GM13976 (cell line): ENCODE results near the gene ZNF750.

Experiments used
- DNase-seq: peaks from one replicate; pipeline ENCODE4 v3.0.0; 2012; ENCODE audit warnings: low spot score
- CTCF ChIP-seq: IDR thresholded peaks from 2 replicates; pipeline ENCODE4 v1.5.1; 2012; ENCODE audit warnings: borderline replicate concordance, mild to moderate bottlenecking; ENCODE audit not compliant: insufficient read depth; ENCODE audit errors: extremely low read depth, missing control alignments, control extremely low read depth
- in situ Hi-C: fragments of 300-500 bp; cut with MboI; formaldehyde crosslinking; loops from one replicate; pipeline ENCODE4 v1.12.0; 2022; ENCODE audit warnings: low sequenced_read_pairs, mixed read lengths, inconsistent platforms; ENCODE audit not compliant: unreplicated experiment

The ZNF750 gene

DNA sequence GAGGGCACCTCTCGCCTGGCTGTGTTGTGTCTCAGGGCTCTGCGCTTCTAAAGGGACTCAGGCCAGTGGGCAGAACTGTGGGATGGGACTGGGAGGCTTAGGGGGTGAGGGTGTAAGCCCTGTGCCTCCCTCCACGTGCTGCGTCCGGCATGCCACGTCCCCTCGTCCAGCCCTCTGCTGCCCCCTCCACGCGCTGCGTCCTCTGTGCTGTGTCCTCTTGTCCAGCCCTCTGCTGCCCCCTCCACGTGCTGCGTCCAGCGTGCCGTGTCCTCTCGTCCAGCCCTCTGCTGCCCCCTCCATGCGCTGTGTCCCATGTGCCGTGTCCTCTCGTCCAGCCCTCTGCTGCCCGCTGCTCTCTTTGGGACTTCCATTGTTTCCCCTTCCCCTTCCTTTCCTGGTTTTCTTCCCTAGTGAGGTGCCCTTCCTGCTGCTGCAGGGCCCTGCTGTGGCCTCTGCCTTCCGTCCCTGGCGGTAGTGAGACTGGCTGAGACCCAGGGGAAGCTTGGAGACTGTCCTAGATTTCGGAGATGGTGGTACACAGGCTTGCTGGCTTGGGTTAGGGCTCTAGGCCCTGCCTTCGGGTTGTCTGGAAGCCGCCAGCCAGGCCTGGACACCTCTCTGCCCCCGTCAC, 6.4 kb upstream of the ZNF750 start:
- in situ Hi-C loops, result no loop called here
- no peak for TF ChIP-seq CTCF
- DNase-seq, result no peak

- TF ChIP-seq CTCF, result no peak
- DNase-seq, result no peak
- in situ Hi-C loops, result no loop called here
Measured at GRCh38 chr17:82845163-82845807, 5.5 kb upstream of the ZNF750 start.

DNA sequence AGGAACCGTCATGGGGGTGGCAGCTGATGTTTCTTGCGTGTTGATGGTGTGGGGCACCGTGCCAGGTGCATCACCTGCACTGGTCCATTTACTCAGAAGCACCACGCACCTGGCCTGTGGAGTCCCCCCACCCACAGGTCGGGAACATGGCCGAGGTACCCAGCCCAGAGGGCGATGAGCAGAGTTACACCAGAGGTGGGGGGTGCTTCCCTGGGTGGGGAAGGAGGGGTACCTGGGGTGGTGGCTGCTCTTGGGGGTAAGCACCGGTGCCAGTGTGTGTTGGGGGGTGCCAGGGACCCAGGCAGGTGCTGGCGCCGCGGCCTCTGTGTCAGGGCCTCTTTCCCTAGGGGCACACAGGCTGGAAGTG, 5.0 kb upstream of the ZNF750 start:
- in situ Hi-C loops, result no loop called here

DNA sequence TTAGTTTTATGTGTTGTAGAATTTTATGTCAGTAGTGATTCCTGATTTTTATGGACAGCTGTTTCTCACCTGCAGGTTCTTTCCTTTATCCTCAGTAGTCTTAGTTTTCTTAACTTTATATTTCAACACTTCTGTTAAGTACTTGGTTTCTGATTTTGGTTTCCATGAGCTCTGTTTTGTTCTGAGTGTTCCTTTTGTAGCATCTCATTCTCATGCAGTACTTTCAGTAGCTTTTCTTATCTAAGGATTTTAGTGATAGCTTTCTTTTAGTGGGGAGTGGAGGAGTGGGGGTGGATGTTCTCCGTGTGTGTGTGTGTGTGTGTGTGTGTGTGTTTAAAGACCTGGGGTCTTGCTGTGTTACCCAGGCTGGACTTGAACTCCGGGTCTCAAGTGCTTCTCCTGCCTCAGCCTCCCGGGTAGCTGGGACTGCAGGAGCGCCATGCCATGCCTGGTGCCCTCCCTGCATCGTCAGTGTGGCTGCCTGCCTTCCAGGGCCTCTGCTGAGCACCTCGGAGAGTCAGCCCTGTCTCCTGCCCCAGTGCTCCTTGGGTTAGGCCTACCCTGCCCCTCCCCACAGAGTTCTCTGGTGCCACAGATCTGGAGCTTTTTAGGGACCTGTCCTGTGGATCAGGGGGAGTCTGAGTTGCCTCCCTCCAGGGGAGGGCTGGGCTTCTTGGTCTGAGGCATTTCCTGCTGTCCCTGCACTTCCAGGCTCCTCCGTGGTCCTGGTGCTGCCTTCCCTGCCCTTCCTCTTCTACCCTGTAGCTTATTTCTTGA, 4.3 kb upstream of the ZNF750 start:
- no peak for DNase-seq
- in situ Hi-C loops, result no loop called here
- no peak for TF ChIP-seq CTCF

More for the DNA sequence above, 5.0 kb upstream of the ZNF750 start:
- TF ChIP-seq CTCF, result no peak
- DNase-seq, result no peak

DNA sequence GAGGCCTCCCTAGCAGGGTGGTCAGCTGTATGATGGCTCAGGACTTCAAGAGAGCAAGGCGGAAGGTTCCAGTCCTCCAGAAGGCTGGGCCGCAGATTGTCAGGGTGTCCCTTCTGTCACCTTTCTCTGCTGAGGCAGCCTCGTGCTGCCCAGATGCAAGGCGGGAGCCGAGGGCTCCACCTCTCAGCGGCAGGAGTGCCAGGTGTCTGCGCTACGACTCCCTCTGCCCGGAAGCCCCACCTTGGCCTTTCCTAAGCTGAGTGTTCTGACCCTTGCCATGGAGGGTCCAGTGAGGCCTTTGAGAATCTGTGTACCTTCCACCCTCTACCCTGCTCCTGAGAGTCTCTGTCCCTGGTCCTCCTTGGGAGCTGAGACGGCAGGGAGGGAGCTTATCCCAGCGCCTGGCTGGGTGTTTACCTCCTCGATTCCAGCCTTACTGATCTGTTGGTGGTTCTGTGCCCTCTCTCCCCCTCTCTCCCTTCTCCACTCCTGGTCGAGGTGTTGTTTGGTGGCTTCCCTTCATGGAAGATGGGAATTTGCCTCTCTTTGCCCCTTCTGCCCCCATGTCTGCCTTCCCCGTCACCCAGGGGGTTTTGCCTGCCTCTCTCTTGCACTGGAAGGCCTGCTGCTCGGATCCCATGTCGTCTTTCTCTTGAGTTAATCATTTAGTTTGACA, 2.2 kb upstream of the ZNF750 start:
- no peak for DNase-seq
- no peak for TF ChIP-seq CTCF
- in situ Hi-C loops, result no loop called here

DNA sequence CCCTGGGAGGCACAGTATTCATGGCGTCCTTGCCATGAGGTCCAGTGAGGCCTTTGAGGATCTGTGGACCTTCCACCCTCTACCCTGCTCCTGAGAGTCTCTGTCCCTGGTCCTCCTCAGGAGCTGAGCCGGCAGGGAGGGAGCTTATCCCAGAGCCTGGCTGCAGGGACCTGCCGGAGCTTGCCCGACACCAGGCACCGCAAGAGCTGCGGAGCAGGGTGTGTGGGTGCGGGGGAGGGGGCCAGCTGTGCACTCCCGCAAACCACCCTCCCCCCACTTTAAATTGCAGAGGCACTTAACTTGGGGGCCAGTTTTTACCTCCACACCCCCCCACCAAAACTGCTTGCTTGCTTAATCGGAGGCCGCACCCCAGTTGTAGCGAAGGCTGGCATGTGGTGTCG, 609 bp upstream of the ZNF750 start:
- in situ Hi-C loops, result no loop called here
- DNase-seq, result no peak
- TF ChIP-seq CTCF, result no peak
